GM12865 (cell line): Measurements from ENCODE around the gene DSC1.

Source experiments
- DNase-seq: peaks from one replicate; pipeline ENCODE4 v3.0.0; 2010; ENCODE audit warnings: low read depth
- H3K4me3 ChIP-seq: 2 replicates; pipeline ENCODE4 v1.5.1; 2011; ENCODE audit warnings: mild to moderate bottlenecking, low read depth, low read length, control low read depth
- TF ChIP-seq, protein P1 (sequence below): IDR thresholded peaks from 2 replicates; pipeline ENCODE4 v1.5.1; 2011; ENCODE audit warnings: low read length, control low read depth, low read depth, inconsistent platforms; ENCODE audit not compliant: insufficient read depth; ENCODE audit errors: missing control alignments

DSC1 gene

GRCh38 chr18:31079973-31080372, 82.7 kb downstream of the DSC1 start:
- no peak overlapping the region for H3K4me3 ChIP-seq
- DNase-seq: no peak
- TF ChIP-seq, protein P1, sequence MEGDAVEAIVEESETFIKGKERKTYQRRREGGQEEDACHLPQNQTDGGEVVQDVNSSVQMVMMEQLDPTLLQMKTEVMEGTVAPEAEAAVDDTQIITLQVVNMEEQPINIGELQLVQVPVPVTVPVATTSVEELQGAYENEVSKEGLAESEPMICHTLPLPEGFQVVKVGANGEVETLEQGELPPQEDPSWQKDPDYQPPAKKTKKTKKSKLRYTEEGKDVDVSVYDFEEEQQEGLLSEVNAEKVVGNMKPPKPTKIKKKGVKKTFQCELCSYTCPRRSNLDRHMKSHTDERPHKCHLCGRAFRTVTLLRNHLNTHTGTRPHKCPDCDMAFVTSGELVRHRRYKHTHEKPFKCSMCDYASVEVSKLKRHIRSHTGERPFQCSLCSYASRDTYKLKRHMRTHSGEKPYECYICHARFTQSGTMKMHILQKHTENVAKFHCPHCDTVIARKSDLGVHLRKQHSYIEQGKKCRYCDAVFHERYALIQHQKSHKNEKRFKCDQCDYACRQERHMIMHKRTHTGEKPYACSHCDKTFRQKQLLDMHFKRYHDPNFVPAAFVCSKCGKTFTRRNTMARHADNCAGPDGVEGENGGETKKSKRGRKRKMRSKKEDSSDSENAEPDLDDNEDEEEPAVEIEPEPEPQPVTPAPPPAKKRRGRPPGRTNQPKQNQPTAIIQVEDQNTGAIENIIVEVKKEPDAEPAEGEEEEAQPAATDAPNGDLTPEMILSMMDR: no peak
